Fibroblast of peridontal ligament (primary cell): Measurements from ENCODE around the gene ADAMTSL2.

Experiments
- DNase-seq: peaks from one replicate; pipeline ENCODE4 v3.0.0-alpha.2; 2010; ENCODE audit errors: extremely low read depth

The ADAMTSL2 gene

GRCh38 chr9:133575186-133576030, 40.9 kb downstream of the ADAMTSL2 start:
- no peak for DNase-seq

- no peak for DNase-seq
Observed at GRCh38 chr9:133576031-133576874, 41.7 kb downstream of the ADAMTSL2 start.

- no peak for DNase-seq
Observed at GRCh38 chr9:133576875-133577736, 42.6 kb downstream of the ADAMTSL2 start.

GRCh38 chr9:133577737-133578112, 43.2 kb downstream of the ADAMTSL2 start:
- no peak for DNase-seq

GRCh38 chr9:133578524-133579441, 44.3 kb downstream of the ADAMTSL2 start:
- DNase-seq = no peak

- no peak for DNase-seq
Observed at GRCh38 chr9:133579601-133580418, 45.3 kb downstream of the ADAMTSL2 start.

- DNase-seq = no peak
Observed at GRCh38 chr9:133580419-133580738, 45.9 kb downstream of the ADAMTSL2 start.

- DNase-seq = no peak
Observed at GRCh38 chr9:133581011-133581410, 46.5 kb downstream of the ADAMTSL2 start.

GRCh38 chr9:133581513-133582343, 47.2 kb downstream of the ADAMTSL2 start:
- no peak for DNase-seq

- no peak for DNase-seq
Observed at GRCh38 chr9:133582501-133583045, 48.1 kb downstream of the ADAMTSL2 start.

- DNase-seq = no peak
Observed at GRCh38 chr9:133583111-133583510, 48.6 kb downstream of the ADAMTSL2 start.

- no peak for DNase-seq
Observed at GRCh38 chr9:133583586-133583985, 49.1 kb downstream of the ADAMTSL2 start.

- no peak for DNase-seq
Observed at GRCh38 chr9:133584167-133584558, 49.7 kb downstream of the ADAMTSL2 start.

- DNase-seq = no peak
Observed at GRCh38 chr9:133584559-133585476, 50.3 kb downstream of the ADAMTSL2 start.

GRCh38 chr9:133585481-133586351, 51.2 kb downstream of the ADAMTSL2 start:
- no peak for DNase-seq

- DNase-seq = no peak
Observed at GRCh38 chr9:133587051-133587450, 52.5 kb downstream of the ADAMTSL2 start.

- DNase-seq = no peak
Observed at GRCh38 chr9:133587466-133587865, 53.0 kb downstream of the ADAMTSL2 start.
